IMR-90 (cell line): Measurements from ENCODE around the gene UBE3A. TPM values are rescaled to one million over a fixed set of nuclear protein-coding genes. Genes with fewer than 3 reads are reported as not detected.

Source experiments
- ATAC-seq: fragments of 200-7000 bp; cut with Tn5 transposase; 2 replicates; pipeline ENCODE4 v1.9.1; 2020; ENCODE audit warnings: low read depth, mild to moderate bottlenecking, moderate library complexity
- BruUV-seq: library from RNA; stranded (reverse); fragments of 400-500 nt; replicated peaks from 2 replicates; lab custom pipeline; 2021; lab: Mats Ljungman, UMichigan
- CTCF ChIA-PET: fragments of 300-600 bp; formaldehyde crosslinking; extraction: SDS; loops from one replicate; lab custom pipeline; 2021; ENCODE audit warnings: antibody characterized with exemption; lab: Yijun Ruan, JAX
- POLR2A ChIA-PET: fragments of 300-600 bp; sonication (Branson Sonifier 250); formaldehyde crosslinking; loops from one replicate; lab custom pipeline; 2022; ENCODE audit warnings: antibody characterized with exemption; ENCODE audit not compliant: unreplicated experiment; lab: Charles Lee
- DNase-seq: peaks from one replicate; pipeline ENCODE4 v3.0.0; 2013
- H2AFZ ChIP-seq: replicated peaks from 2 replicates; pipeline ENCODE3; 2013; ENCODE audit warnings: low read length, mild to moderate bottlenecking; ENCODE audit not compliant: poor library complexity
- H2AK5ac ChIP-seq: 2 replicates; pipeline ENCODE4 v1.6.1; 2013; ENCODE audit warnings: low read depth, low read length, inconsistent platforms
- H2AK9ac ChIP-seq: replicated peaks from 2 replicates; pipeline ENCODE3; 2013; ENCODE audit warnings: mild to moderate bottlenecking, low read depth, low read length, moderate library complexity; ENCODE audit not compliant: poor library complexity
- H2BK120ac ChIP-seq: 2 replicates; pipeline ENCODE4 v1.6.1; 2013; ENCODE audit warnings: low read depth, low read length, inconsistent platforms
- H2BK15ac ChIP-seq: 3 replicates; pipeline ENCODE4 v1.6.1; 2013; ENCODE audit warnings: low read depth, low read length, inconsistent platforms
- H2BK20ac ChIP-seq: 2 replicates; pipeline ENCODE4 v1.6.1; 2013; ENCODE audit warnings: low read depth, mild to moderate bottlenecking, inconsistent platforms, low read length, moderate library complexity
- H2BK5ac ChIP-seq: 2 replicates; pipeline ENCODE4 v1.6.1; 2013; ENCODE audit warnings: mild to moderate bottlenecking, low read depth, low read length, inconsistent platforms; ENCODE audit not compliant: poor library complexity, severe bottlenecking
- H3K14ac ChIP-seq: replicated peaks from 2 replicates; pipeline ENCODE4 v1.6.1; 2013; ENCODE audit warnings: low read depth, low read length, inconsistent platforms
- H3K18ac ChIP-seq: 2 replicates; pipeline ENCODE4 v1.6.1; 2013; ENCODE audit warnings: low read depth, low read length, control low read depth
- H3K23ac ChIP-seq: 2 replicates; pipeline ENCODE4 v1.6.1; 2013; ENCODE audit warnings: low read depth, low read length, inconsistent platforms
- H3K27ac ChIP-seq: 2 replicates; pipeline ENCODE4 v1.5.1; 2013; ENCODE audit warnings: mild to moderate bottlenecking, control low read depth, low read length; ENCODE audit not compliant: insufficient read depth
- H3K27me3 ChIP-seq: 2 replicates; pipeline ENCODE4 v1.6.1; 2013; ENCODE audit warnings: low read length; ENCODE audit not compliant: control insufficient read depth, insufficient read depth
- H3K36me3 ChIP-seq: 2 replicates; pipeline ENCODE4 v1.6.1; 2013; ENCODE audit warnings: low read length, mixed read lengths; ENCODE audit not compliant: control insufficient read depth, insufficient read depth
- H3K4ac ChIP-seq: 2 replicates; pipeline ENCODE4 v1.6.1; 2013; ENCODE audit warnings: low read depth, low read length, inconsistent platforms
- H3K4me1 ChIP-seq: 2 replicates; pipeline ENCODE4 v1.6.1; 2013; ENCODE audit warnings: low read length, mixed read lengths; ENCODE audit not compliant: control insufficient read depth, insufficient read depth
- H3K4me2 ChIP-seq: 2 replicates; pipeline ENCODE4 v1.6.1; 2013; ENCODE audit warnings: low read depth, mild to moderate bottlenecking, control low read depth, low read length, moderate library complexity
- H3K4me3 ChIP-seq: 2 replicates; pipeline ENCODE4 v1.5.1; 2013; ENCODE audit warnings: low read depth, mild to moderate bottlenecking, control low read depth, low read length, moderate library complexity; ENCODE audit not compliant: insufficient read depth
- H3K56ac ChIP-seq: 2 replicates; pipeline ENCODE4 v1.6.1; 2013; ENCODE audit warnings: low read length, inconsistent platforms; ENCODE audit not compliant: insufficient read depth; ENCODE audit errors: extremely low read depth
- H3K79me1 ChIP-seq, 2 experiments: 2 replicates each; pipeline ENCODE4 v1.6.1; 2013; ENCODE audit warnings: low read length in 2 of 2, inconsistent platforms in 1 of 2, low read depth in 1 of 2
- H3K9ac ChIP-seq: 2 replicates; pipeline ENCODE4 v1.6.1; 2013; ENCODE audit warnings: low read depth, low read length, control low read depth
- H3K9me1 ChIP-seq: 2 replicates; pipeline ENCODE4 v1.6.1; 2013; ENCODE audit warnings: low read length, inconsistent platforms; ENCODE audit not compliant: insufficient read depth
- H3K9me3 ChIP-seq: 2 replicates; pipeline ENCODE4 v1.6.1; 2013; ENCODE audit warnings: low read length; ENCODE audit not compliant: control insufficient read depth, insufficient read depth
- H4K20me1 ChIP-seq: 2 replicates; pipeline ENCODE4 v1.6.1; 2013; ENCODE audit warnings: low read length, inconsistent platforms; ENCODE audit not compliant: insufficient read depth
- H4K5ac ChIP-seq: 2 replicates; pipeline ENCODE4 v1.6.1; 2013; ENCODE audit warnings: mild to moderate bottlenecking, low read depth, low read length, control low read depth
- H4K8ac ChIP-seq, 2 experiments: 2 replicates each; pipeline ENCODE4 v1.6.1; 2013; ENCODE audit warnings: low read depth in 2 of 2, low read length in 2 of 2, control low read depth in 1 of 2, inconsistent platforms in 1 of 2
- H4K91ac ChIP-seq: 2 replicates; pipeline ENCODE4 v1.6.1; 2013; ENCODE audit warnings: low read depth, low read length, inconsistent platforms; ENCODE audit not compliant: insufficient read depth
- CEBPB ChIP-seq: IDR thresholded peaks from 2 replicates; pipeline ENCODE4 v1.6.1; 2012; ENCODE audit warnings: low read depth, low read length, improper control_type of control experiment
- MAFK ChIP-seq: IDR thresholded peaks from 2 replicates; pipeline ENCODE4 v1.6.1; 2012; ENCODE audit warnings: low read depth, low read length, improper control_type of control experiment
- RCOR1 ChIP-seq: IDR thresholded peaks from 2 replicates; pipeline ENCODE4 v1.6.1; 2012; ENCODE audit warnings: mild to moderate bottlenecking, low read length, improper control_type of control experiment; ENCODE audit not compliant: insufficient replicate concordance
- RFX5 ChIP-seq: IDR thresholded peaks from 2 replicates; pipeline ENCODE4 v1.8.0; 2012; ENCODE audit warnings: low read depth, mild to moderate bottlenecking, low read length, moderate library complexity
- USF2 ChIP-seq: fragments of 150-350 bp; IDR thresholded peaks from 2 replicates; pipeline ENCODE4 v1.6.1; 2017; ENCODE audit warnings: mild to moderate bottlenecking, antibody characterized with exemption, low read length, low read depth
- WGBS, 2 experiments: methylation state at CpG; one replicate each; pipeline versions ENCODE4 v1.1.5 to v1.1.7; 2013; ENCODE audit warnings: missing lambda C conversion rate in 2 of 2; ENCODE audit not compliant: insufficient read length in 1 of 2; ENCODE audit errors: extremely low coverage in 2 of 2; 5-methylcytosine and 5-hydroxymethylcytosine counted together
- dilution Hi-C: fragments of 300-500 bp; cut with HindIII; formaldehyde crosslinking; loops from one replicate; pipeline ENCODE4 v1.14.3; 2018; ENCODE audit warnings: low sequenced_read_pairs; ENCODE audit not compliant: unreplicated experiment
- in situ Hi-C: fragments of 300-500 bp; cut with MboI; formaldehyde crosslinking; loops from 3 replicates; pipeline ENCODE4 v1.14.3; 2019; ENCODE audit warnings: low sequenced_read_pairs, inconsistent platforms, mixed read lengths
- intact Hi-C: fragments of 100-400 bp; cut with micrococcal nuclease; formaldehyde crosslinking; loops from 2 replicates; pipeline ENCODE4 v1.10.0; 2022
- polyA plus RNA-seq, 3 experiments: library from polyadenylated mRNA; depleted of rRNA; stranded (reverse); fragments of >200 nt; gene quantifications; 2 replicates each; pipeline ENCODE4 v1.2.3, GENCODE V29; 2012; ENCODE audit warnings: low replicate concordance in 1 of 3
- total RNA-seq: library from RNA; depleted of rRNA; stranded (reverse); fragments of >200 nt; gene quantifications from 2 replicates; pipeline ENCODE4 v1.2.3, GENCODE V29; 2012

UBE3A gene
- total and polyA plus RNA-seq, 2 of the 4 experiments (the other 2 are of a cell fraction) = 19.3 to 53.2 TPM

GRCh38 chr15:25424073-25424472 lies 14.8 kb downstream of the UBE3A start:
- no peak overlapping the region for H3K56ac ChIP-seq
- H3K27me3 ChIP-seq = no peaks in the 10 kb centered on the region
- H4K91ac ChIP-seq = no peak overlapping the region
- ATAC-seq (no peak), DNase-seq (no peak)
- H2AFZ ChIP-seq = no peak overlapping the region
- in situ Hi-C loops = no loop called here
- no peak overlapping the region for H2BK15ac ChIP-seq
- H2AK5ac ChIP-seq = no peak overlapping the region
- H2BK5ac ChIP-seq = no peak overlapping the region
- H3K9ac ChIP-seq = no peak overlapping the region
- H4K5ac ChIP-seq = no peak overlapping the region
- no peak overlapping the region for H2BK120ac ChIP-seq
- H4K20me1 ChIP-seq = peaks cover 60% of the 10 kb centered on the region
- no peak overlapping the region for H3K4ac ChIP-seq
- dilution Hi-C loops = no loop called here
- no peak overlapping the region for H2BK20ac ChIP-seq
- TF ChIP-seq RFX5 (no peak), MAFK (no peak), RCOR1 (no peak), CEBPB (no peak), USF2 (no peak)
- no peak overlapping the region for H3K4me2 ChIP-seq
- ChIA-PET CTCF (no interaction called here), POLR2A (no interaction called here)
- BruUV-seq = no TSS peak
- H4K8ac ChIP-seq = no peak overlapping the region
- no peak overlapping the region for H3K4me3 ChIP-seq
- no peak overlapping the region for H3K14ac ChIP-seq
- intact Hi-C loops = no loop called here
- no peak overlapping the region for H2AK9ac ChIP-seq
- no peaks in the 10 kb centered on the region for H3K9me1 ChIP-seq
- 100% methylated on average over 1 of the region's 1 CpG; no CpG with 5 or more reads in 1 of the 2 experiments for WGBS, 2 experiments
- no peak overlapping the region for H3K23ac ChIP-seq
- peaks cover 2% of the 10 kb centered on the region; the same call in 1 of the 2 replicates for H3K4me1 ChIP-seq
- no peak overlapping the region for H3K27ac ChIP-seq
- H3K79me1 ChIP-seq = peaks cover 5 to 25% of the 10 kb centered on the region in 2 experiments; a peak in 3 of 4 replicates
- no peaks in the 10 kb centered on the region for H3K36me3 ChIP-seq
- H3K9me3 ChIP-seq = no peaks in the 10 kb centered on the region
- H3K18ac ChIP-seq = no peak overlapping the region
